Thyroid gland (tissue), 4 donors: Measurements from ENCODE around the gene BICDL1.

Experiments
- POLR2A ChIP-seq, 2 donors: fragments of 450-650 bp; IDR thresholded peaks; one replicate each; pipeline ENCODE4 v1.6.1; 2017; ENCODE audit warnings: antibody characterized with exemption in 2 of 2, mild to moderate bottlenecking in 2 of 2, moderate library complexity in 1 of 2
- TF ChIP-seq, protein P1 (sequence below), 6 experiments: fragments of 200-600 bp in 3 of 6; fragments of 450-650 bp in 3 of 6; sonication (generic) in 3 of 6; IDR thresholded peaks; one replicate each; pipeline ENCODE4 v1.5.1; 2016 to 2019; ENCODE audit warnings: antibody characterized with exemption in 6 of 6, mild to moderate bottlenecking in 2 of 6, inconsistent platforms in 1 of 6, moderate library complexity in 1 of 6

DNA sequence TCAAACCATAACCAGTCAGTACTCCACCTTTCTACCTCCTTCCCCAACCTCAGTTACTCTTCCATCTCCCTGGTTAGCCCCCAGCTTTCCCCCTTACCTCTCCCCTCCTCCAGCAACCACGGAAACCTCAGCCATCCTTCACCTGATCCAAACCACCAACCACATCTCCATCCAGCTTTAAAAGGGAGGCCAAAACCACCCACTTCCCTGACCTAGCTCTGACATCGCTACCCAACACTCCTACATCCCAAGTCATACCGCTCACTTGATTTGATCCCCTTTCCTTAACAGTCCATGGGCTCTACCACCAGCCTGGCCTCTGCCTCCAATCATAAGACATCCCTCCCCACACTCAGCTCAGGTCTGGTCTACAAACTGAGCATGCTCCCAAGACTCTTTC is 126.0 kb downstream of the BICDL1 start:
- TF ChIP-seq, protein P1, sequence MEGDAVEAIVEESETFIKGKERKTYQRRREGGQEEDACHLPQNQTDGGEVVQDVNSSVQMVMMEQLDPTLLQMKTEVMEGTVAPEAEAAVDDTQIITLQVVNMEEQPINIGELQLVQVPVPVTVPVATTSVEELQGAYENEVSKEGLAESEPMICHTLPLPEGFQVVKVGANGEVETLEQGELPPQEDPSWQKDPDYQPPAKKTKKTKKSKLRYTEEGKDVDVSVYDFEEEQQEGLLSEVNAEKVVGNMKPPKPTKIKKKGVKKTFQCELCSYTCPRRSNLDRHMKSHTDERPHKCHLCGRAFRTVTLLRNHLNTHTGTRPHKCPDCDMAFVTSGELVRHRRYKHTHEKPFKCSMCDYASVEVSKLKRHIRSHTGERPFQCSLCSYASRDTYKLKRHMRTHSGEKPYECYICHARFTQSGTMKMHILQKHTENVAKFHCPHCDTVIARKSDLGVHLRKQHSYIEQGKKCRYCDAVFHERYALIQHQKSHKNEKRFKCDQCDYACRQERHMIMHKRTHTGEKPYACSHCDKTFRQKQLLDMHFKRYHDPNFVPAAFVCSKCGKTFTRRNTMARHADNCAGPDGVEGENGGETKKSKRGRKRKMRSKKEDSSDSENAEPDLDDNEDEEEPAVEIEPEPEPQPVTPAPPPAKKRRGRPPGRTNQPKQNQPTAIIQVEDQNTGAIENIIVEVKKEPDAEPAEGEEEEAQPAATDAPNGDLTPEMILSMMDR (IDR thresholded peaks at IDR 0.05), result no peak
- TF ChIP-seq POLR2A (IDR thresholded peaks at IDR 0.05), result no peak
